Peyer's patch (tissue), 4 donors: ENCODE measurements around the gene UTF1.

Experiments
- CTCF ChIP-seq, 6 experiments: fragments of 450-650 bp in 4 of 6; fragments of 200-600 bp in 2 of 6; sonication (generic) in 1 of 6; IDR thresholded peaks; one replicate each; pipeline ENCODE4 v1.5.1; 2017 to 2019; ENCODE audit warnings: antibody characterized with exemption in 6 of 6, mild to moderate bottlenecking in 3 of 6, moderate library complexity in 1 of 6
- POLR2A ChIP-seq, 2 donors: fragments of 450-650 bp; IDR thresholded peaks; one replicate each; pipeline ENCODE4 v1.5.1; 2017; ENCODE audit warnings: antibody characterized with exemption in 2 of 2, mild to moderate bottlenecking in 2 of 2, moderate library complexity in 2 of 2

- TF ChIP-seq CTCF (IDR thresholded peaks at IDR 0.05) (no peak), POLR2A (IDR thresholded peaks at IDR 0.05) (no peak)
Measured at GRCh38 chr10:133252223-133252552, 22.2 kb downstream of the UTF1 start.
